Left ventricle myocardium inferior (tissue), 1 donor: ENCODE results near the gene CACHD1. TPM values are rescaled to one million over a fixed set of nuclear protein-coding genes. Genes with fewer than 3 reads are reported as not detected.

Source experiments
- DNase-seq: peaks from one replicate; pipeline ENCODE4 v3.0.0-alpha.2; 2020
- H3K27ac ChIP-seq: fragments of 200-600 bp; replicated peaks from 2 replicates; pipeline ENCODE4 v1.8.0; 2021
- H3K27me3 ChIP-seq: fragments of 200-600 bp; 2 replicates; pipeline ENCODE4 v1.8.0; 2021; ENCODE audit warnings: low read depth
- H3K36me3 ChIP-seq: fragments of 200-600 bp; 2 replicates; pipeline ENCODE4 v1.8.0; 2021
- H3K4me1 ChIP-seq: fragments of 200-600 bp; 2 replicates; pipeline ENCODE4 v1.8.0; 2021
- H3K4me3 ChIP-seq: fragments of 200-600 bp; 2 replicates; pipeline ENCODE4 v1.8.0; 2021; ENCODE audit warnings: mild to moderate bottlenecking, moderate library complexity
- H3K9me3 ChIP-seq: fragments of 200-600 bp; replicated peaks from 2 replicates; pipeline ENCODE4 v1.8.0; 2021
- intact Hi-C: fragments of 100-400 bp; cut with micrococcal nuclease; formaldehyde crosslinking; loops from one replicate; pipeline ENCODE4 v1.11.0; 2022
- total RNA-seq: library from RNA; stranded (reverse); fragmentation: NEBNext Ultra II Directional; extraction: Animal tissue kit (Norgen Biotek cat#: 25700); gene quantifications from one replicate; pipeline ENCODE4 v1.2.1, GENCODE V29; 2021
- TF ChIP-seq, protein P1 (sequence below): fragments of 200-600 bp; IDR thresholded peaks from 2 replicates; pipeline ENCODE4 v1.8.0; 2021; ENCODE audit warnings: antibody characterized with exemption, mild to moderate bottlenecking, borderline replicate concordance
- donor health status: DM: no; HTN: yes; CAD: no; lungs with severe emphysema.

CACHD1 gene
- total RNA-seq, 1 donor from 2014 or later: 2.7 TPM

DNA sequence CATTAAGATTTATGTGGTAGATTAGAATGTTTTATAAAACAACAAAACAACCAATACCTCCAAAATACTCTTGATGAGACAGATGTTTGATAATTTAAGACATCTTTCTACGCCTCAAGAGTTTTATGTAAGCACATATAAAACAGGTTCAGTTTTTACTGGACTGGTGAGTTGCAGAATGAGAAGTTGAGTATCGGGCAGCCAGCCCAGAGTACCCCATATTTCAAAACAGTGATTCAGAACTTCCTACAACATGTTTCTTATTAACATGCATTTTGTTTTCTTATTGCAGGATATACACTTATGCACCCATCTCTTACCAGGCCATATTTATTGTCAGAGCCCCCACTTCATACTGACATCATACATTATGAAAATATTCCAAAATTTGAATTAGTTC is 183.5 kb downstream of the CACHD1 start:
- DNase-seq: no peak
- Histone ChIP-seq H3K4me1 (no peaks in the 10 kb centered on the region), H3K27ac (no peak overlapping the region), H3K27me3 (no peaks in the 10 kb centered on the region), H3K36me3 (peaks cover 6% of the 10 kb centered on the region), H3K9me3 (no peaks in the 10 kb centered on the region), H3K4me3 (no peak overlapping the region)
- intact Hi-C loops: loop anchor here (10.0 kb wide), 1 partner anchor 189 kb away; no protein-coding TSS in a partner anchor
- TF ChIP-seq, protein P1, sequence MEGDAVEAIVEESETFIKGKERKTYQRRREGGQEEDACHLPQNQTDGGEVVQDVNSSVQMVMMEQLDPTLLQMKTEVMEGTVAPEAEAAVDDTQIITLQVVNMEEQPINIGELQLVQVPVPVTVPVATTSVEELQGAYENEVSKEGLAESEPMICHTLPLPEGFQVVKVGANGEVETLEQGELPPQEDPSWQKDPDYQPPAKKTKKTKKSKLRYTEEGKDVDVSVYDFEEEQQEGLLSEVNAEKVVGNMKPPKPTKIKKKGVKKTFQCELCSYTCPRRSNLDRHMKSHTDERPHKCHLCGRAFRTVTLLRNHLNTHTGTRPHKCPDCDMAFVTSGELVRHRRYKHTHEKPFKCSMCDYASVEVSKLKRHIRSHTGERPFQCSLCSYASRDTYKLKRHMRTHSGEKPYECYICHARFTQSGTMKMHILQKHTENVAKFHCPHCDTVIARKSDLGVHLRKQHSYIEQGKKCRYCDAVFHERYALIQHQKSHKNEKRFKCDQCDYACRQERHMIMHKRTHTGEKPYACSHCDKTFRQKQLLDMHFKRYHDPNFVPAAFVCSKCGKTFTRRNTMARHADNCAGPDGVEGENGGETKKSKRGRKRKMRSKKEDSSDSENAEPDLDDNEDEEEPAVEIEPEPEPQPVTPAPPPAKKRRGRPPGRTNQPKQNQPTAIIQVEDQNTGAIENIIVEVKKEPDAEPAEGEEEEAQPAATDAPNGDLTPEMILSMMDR: no peak

DNA sequence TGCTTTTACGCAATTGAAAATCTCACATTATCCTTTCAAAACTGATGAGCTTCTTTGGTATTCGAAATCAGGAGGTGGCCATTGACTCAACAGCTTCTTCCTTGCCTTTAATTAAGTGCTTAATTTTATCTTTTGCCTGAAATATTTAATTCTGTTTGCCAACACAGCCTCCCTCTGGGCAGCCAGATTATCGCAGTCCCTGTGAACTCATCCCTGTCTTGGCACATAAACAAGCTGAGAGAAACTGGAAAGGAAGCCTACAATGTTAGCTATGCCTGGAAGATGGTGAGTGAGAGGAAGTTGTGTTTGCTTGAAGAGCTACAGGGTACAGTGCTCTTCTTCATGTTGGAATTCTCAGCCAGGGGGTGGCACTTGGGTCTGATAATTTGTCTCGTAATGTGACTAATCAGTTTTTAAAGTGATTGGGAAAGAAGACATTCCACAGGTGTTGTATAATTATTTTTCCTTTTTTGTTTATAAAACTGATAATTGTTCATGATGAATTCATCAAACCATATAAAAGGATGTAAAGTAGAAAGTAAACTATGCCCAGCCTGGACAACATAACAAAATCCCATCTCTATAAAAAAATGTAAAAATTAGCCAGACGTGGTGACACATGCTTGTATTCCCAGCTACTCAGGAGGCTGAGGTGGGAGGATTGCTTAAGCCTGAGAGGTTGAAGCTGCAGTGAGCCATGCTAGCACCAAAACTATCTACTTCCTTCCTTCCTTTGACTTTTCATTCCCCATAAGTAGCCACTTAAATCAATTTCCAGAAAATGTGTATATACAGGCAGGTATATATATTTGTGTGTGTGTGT is 184.8 kb downstream of the CACHD1 start:
- H3K4me1 ChIP-seq: peaks cover 3% of the 10 kb centered on the region
- no peak overlapping the region for H3K4me3 ChIP-seq
- TF ChIP-seq, protein P1: peak; percentile 35
- intact Hi-C loops: loop anchor here (10.0 kb wide), 1 partner anchor 190 kb away; no protein-coding TSS in a partner anchor
- peaks cover 13% of the 10 kb centered on the region for H3K36me3 ChIP-seq
- H3K27me3 ChIP-seq: no peaks in the 10 kb centered on the region
- H3K9me3 ChIP-seq: no peaks in the 10 kb centered on the region
- no peak overlapping the region for H3K27ac ChIP-seq
- DNase-seq: no peak

DNA sequence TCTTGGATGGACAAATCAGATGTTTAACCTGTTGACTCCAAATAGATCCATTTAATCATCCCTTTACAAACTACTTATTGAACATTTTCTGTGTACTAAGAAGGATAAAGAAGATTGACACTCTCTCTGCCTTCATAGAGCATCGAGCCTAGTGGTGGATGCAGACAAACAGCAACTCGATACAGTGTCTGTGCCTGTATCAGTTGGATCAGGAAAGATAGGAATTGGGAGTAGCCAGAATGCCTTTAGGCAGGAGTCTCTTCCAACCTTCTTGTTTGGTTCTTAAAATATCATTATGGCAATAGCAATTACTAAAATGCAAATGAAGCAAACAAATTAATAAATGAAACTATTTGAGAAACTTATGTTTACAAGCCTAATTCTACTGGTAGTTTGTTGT is 185.9 kb downstream of the CACHD1 start:
- DNase-seq: no peak
- H3K27ac ChIP-seq: no peak overlapping the region
- no peak overlapping the region for H3K4me3 ChIP-seq
- H3K4me1 ChIP-seq: peaks cover 5% of the 10 kb centered on the region
- intact Hi-C loops: loop anchor here (10.0 kb wide), 1 partner anchor 191 kb away; no protein-coding TSS in a partner anchor
- no peaks in the 10 kb centered on the region for H3K27me3 ChIP-seq
- H3K36me3 ChIP-seq: peaks cover 13% of the 10 kb centered on the region
- H3K9me3 ChIP-seq: no peaks in the 10 kb centered on the region
- TF ChIP-seq, protein P1: no peak

DNA sequence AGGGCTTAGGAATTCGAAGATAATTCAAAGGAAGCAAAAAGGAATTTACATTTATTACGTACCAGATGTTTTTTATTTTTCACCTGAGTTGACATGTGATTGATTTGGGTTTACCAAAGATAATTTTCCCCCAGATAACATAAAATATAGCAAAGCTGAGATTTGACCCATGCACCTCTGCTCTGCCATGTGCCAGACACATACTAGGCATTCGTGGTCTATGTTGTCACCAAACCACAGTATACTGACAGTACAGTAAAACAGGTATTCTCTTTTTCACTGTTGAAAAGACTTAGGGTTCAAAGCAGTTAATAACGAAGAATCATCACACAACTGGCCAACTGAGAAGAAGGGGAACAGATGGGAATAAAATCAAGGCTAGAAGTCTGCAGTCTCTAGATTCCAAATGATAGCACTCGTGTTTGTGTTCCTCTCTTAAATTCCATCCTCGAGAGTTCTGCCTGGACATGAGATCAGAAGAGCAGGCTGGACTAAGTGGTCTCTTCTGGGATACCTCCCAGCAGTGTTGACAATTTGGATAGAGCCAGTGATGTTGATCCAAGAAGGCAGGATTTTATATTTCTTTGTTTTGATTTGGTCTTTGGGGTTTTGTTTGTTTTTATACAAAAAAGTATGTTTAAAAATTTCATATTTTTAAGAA is 189.7 kb downstream of the CACHD1 start:
- TF ChIP-seq, protein P1: no peak
- H3K9me3 ChIP-seq: no peaks in the 10 kb centered on the region
- H3K4me3 ChIP-seq: no peak overlapping the region
- H3K4me1 ChIP-seq: peaks cover 5% of the 10 kb centered on the region
- intact Hi-C loops: loop anchor here (10.0 kb wide), 1 partner anchor 195 kb away; no protein-coding TSS in a partner anchor
- no peaks in the 10 kb centered on the region for H3K27me3 ChIP-seq
- peaks cover 16% of the 10 kb centered on the region for H3K36me3 ChIP-seq
- H3K27ac ChIP-seq: no peak overlapping the region
- no peak for DNase-seq

DNA sequence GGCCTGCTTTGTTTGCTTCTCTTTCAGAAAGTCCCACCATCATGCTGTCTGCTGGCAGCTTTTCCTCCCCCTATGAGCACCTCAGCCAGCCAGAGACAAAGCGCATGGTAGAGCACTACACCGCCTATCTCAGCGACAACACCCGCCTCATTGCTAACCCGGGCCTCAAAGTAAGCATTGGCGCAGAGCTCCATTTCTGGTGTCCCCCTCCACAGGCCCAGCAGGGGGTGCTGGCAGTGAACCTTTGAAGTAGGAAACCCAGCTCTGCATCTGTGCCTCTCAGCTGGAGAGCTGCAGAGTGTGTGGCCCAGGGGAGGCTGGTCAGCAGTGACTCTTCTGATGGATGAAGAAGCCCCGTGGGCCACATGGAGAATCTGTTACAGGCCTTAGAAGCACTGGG is 193.7 kb downstream of the CACHD1 start:
- intact Hi-C loops: no loop called here
- Histone ChIP-seq H3K4me3 (no peak overlapping the region), H3K27ac (no peak overlapping the region), H3K36me3 (peaks cover 20% of the 10 kb centered on the region), H3K4me1 (peaks cover 8% of the 10 kb centered on the region), H3K27me3 (no peaks in the 10 kb centered on the region), H3K9me3 (no peaks in the 10 kb centered on the region)
- DNase-seq: no peak
- TF ChIP-seq, protein P1: peak; percentile 15
